K562 (cell line): ENCODE results near the gene RUVBL2.

Experiments
- CEBPB ChIP-seq: fragments of 450-650 bp; IDR thresholded peaks from 2 replicates; pipeline ENCODE4 v1.6.1; 2016; ENCODE audit warnings: missing genetic modification characterization, missing compliant biosample characterization
- EZH2 ChIP-seq: IDR thresholded peaks from 2 replicates; pipeline ENCODE4 v1.6.1; 2012; ENCODE audit warnings: low read depth, mild to moderate bottlenecking, inconsistent platforms, low read length, borderline replicate concordance
- KDM1A ChIP-seq, 2 experiments: fragments of 450-650 bp; IDR thresholded peaks; 2 replicates each; pipeline ENCODE4 v1.6.1; 2016; ENCODE audit warnings: mild to moderate bottlenecking in 2 of 2
- MYBL2 ChIP-seq, 2 experiments: fragments of 450-650 bp in 1 of 2; sonication (generic) in 1 of 2; formaldehyde crosslinking in 1 of 2; IDR thresholded peaks; 2 replicates each; pipeline versions ENCODE4 v1.6.1 to v1.8.1; 2017 to 2022; ENCODE audit warnings: borderline replicate concordance in 1 of 2, inconsistent platforms in 1 of 2, low read depth in 1 of 2, mild to moderate bottlenecking in 1 of 2, missing genetic modification reagents in 1 of 2, moderate library complexity in 1 of 2
- PBX2 ChIP-seq, 2 experiments: IDR thresholded peaks in 1 of 2; conservative IDR thresholded peaks in 1 of 2; 2 replicates each; pipeline ENCODE4 v1.6.1; 2016; ENCODE audit warnings: low read depth in 2 of 2, mild to moderate bottlenecking in 1 of 2, missing compliant biosample characterization in 1 of 2, missing genetic modification characterization in 1 of 2, moderate library complexity in 1 of 2
- PTRF ChIP-seq: fragments of 450-650 bp; IDR thresholded peaks from 2 replicates; pipeline ENCODE4 v1.6.1; 2016; ENCODE audit warnings: mild to moderate bottlenecking, missing genetic modification characterization, missing compliant biosample characterization
- SP1 ChIP-seq: sonication (generic); formaldehyde crosslinking; IDR thresholded peaks from 2 replicates; pipeline ENCODE4 v1.8.1; 2022; ENCODE audit warnings: mild to moderate bottlenecking, missing genetic modification reagents
- TCF7L2 ChIP-seq: fragments of 150-350 bp; IDR thresholded peaks from 2 replicates; pipeline ENCODE4 v1.6.1; 2016; ENCODE audit warnings: low read depth, mild to moderate bottlenecking, low read length, moderate library complexity
- ZNF449 ChIP-seq: fragments of 250-450 bp; sonication (Bioruptor Pico); IDR thresholded peaks from 2 replicates; pipeline ENCODE4 v1.8.0; 2022; ENCODE audit warnings: moderate library complexity, mild to moderate bottlenecking, inconsistent platforms
- TF ChIP-seq, protein P1 (sequence below): fragments of 450-650 bp; formaldehyde crosslinking; IDR thresholded peaks from 2 replicates; pipeline ENCODE4 v1.4.0; 2022; ENCODE audit warnings: missing genetic modification characterization
- TF ChIP-seq, protein P2 (sequence below): sonication (generic); formaldehyde crosslinking; IDR thresholded peaks from 2 replicates; pipeline ENCODE4 v1.8.0; 2022; ENCODE audit warnings: missing genetic modification reagents, mild to moderate bottlenecking, borderline replicate concordance
- TF ChIP-seq, protein P3 (sequence below): sonication (generic); formaldehyde crosslinking; IDR thresholded peaks from 2 replicates; pipeline ENCODE4 v1.8.1; 2022; ENCODE audit warnings: missing genetic modification reagents

GRCh38 chr19:48992581-48993174 is 1.0 kb upstream of the RUVBL2 start:
- TF ChIP-seq TCF7L2 (no peak), CEBPB (tag) (no peak), PBX2 (CRISPR knock-in tag; IDR thresholded peaks at IDR 0.05; ENCODE audit: low read depth) (no peak), PBX2 (tag; conservative IDR thresholded peaks at IDR 0.05; ENCODE audit: low read depth) (no peak), MYBL2 (IDR thresholded peaks at IDR 0.05; ENCODE audit: low read depth) (no peak), MYBL2 (CRISPR knock-in tag; IDR thresholded peaks at IDR 0.05; ENCODE audit: borderline replicate concordance) (no peak), ZNF449 (no peak), KDM1A (IDR thresholded peaks at IDR 0.05) (no peak; a peak in 1 of 4 replicates), EZH2 (no peak), SP1 (no peak), PTRF (tag) (no peak)
- TF ChIP-seq, protein P1, sequence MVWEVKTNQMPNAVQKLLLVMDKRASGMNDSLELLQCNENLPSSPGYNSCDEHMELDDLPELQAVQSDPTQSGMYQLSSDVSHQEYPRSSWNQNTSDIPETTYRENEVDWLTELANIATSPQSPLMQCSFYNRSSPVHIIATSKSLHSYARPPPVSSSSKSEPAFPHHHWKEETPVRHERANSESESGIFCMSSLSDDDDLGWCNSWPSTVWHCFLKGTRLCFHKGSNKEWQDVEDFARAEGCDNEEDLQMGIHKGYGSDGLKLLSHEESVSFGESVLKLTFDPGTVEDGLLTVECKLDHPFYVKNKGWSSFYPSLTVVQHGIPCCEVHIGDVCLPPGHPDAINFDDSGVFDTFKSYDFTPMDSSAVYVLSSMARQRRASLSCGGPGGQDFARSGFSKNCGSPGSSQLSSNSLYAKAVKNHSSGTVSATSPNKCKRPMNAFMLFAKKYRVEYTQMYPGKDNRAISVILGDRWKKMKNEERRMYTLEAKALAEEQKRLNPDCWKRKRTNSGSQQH (CRISPR knock-in tag): no peak
- TF ChIP-seq, protein P2, sequence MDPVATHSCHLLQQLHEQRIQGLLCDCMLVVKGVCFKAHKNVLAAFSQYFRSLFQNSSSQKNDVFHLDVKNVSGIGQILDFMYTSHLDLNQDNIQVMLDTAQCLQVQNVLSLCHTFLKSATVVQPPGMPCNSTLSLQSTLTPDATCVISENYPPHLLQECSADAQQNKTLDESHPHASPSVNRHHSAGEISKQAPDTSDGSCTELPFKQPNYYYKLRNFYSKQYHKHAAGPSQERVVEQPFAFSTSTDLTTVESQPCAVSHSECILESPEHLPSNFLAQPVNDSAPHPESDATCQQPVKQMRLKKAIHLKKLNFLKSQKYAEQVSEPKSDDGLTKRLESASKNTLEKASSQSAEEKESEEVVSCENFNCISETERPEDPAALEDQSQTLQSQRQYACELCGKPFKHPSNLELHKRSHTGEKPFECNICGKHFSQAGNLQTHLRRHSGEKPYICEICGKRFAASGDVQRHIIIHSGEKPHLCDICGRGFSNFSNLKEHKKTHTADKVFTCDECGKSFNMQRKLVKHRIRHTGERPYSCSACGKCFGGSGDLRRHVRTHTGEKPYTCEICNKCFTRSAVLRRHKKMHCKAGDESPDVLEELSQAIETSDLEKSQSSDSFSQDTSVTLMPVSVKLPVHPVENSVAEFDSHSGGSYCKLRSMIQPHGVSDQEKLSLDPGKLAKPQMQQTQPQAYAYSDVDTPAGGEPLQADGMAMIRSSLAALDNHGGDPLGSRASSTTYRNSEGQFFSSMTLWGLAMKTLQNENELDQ (CRISPR knock-in tag): no peak
- TF ChIP-seq, protein P3, sequence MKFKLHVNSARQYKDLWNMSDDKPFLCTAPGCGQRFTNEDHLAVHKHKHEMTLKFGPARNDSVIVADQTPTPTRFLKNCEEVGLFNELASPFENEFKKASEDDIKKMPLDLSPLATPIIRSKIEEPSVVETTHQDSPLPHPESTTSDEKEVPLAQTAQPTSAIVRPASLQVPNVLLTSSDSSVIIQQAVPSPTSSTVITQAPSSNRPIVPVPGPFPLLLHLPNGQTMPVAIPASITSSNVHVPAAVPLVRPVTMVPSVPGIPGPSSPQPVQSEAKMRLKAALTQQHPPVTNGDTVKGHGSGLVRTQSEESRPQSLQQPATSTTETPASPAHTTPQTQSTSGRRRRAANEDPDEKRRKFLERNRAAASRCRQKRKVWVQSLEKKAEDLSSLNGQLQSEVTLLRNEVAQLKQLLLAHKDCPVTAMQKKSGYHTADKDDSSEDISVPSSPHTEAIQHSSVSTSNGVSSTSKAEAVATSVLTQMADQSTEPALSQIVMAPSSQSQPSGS (CRISPR knock-in tag): no peak
